ENCODE data around the gene POLR3G. TPM values are rescaled to one million over a fixed set of nuclear protein-coding genes. Genes with fewer than 3 reads are reported as not detected.

The POLR3G gene
- total RNA-seq, 1 donor from 2014 or later = 5.9 TPM

- no peak for DNase-seq (ENCODE audit: low spot score)
- Mint-ChIP-seq H3K4me1 (ENCODE audit: unreplicated experiment) (peaks cover 18% of the 10 kb centered on the region), H3K27ac (ENCODE audit: unreplicated experiment) (no peak overlapping the region), H3K27me3 (ENCODE audit: unreplicated experiment) (no peaks in the 10 kb centered on the region), H3K4me3 (ENCODE audit: unreplicated experiment) (no peak overlapping the region), H3K36me3 (ENCODE audit: low read depth, unreplicated experiment) (no peaks in the 10 kb centered on the region), H3K9me3 (ENCODE audit: unreplicated experiment) (no peaks in the 10 kb centered on the region)
- no peak for TF ChIP-seq CTCF (IDR thresholded peaks at IDR 0.05; ENCODE audit: unreplicated experiment)
Measured at GRCh38 chr5:90560771-90561170, 86.1 kb downstream of the POLR3G start.

GRCh38 chr5:90561766-90562165, 87.1 kb downstream of the POLR3G start:
- Mint-ChIP-seq H3K27me3 (ENCODE audit: unreplicated experiment) (peaks cover 2% of the 10 kb centered on the region), H3K36me3 (ENCODE audit: low read depth, unreplicated experiment) (no peaks in the 10 kb centered on the region), H3K4me1 (ENCODE audit: unreplicated experiment) (peaks cover 12% of the 10 kb centered on the region), H3K4me3 (ENCODE audit: unreplicated experiment) (no peak overlapping the region), H3K27ac (ENCODE audit: unreplicated experiment) (no peak overlapping the region), H3K9me3 (ENCODE audit: unreplicated experiment) (no peaks in the 10 kb centered on the region)
- TF ChIP-seq CTCF (IDR thresholded peaks at IDR 0.05; ENCODE audit: unreplicated experiment) = no peak
- DNase-seq (ENCODE audit: low spot score) = no peak

- no peak for DNase-seq (ENCODE audit: low spot score)
- H3K4me1 Mint-ChIP-seq (ENCODE audit: unreplicated experiment) = peaks cover 9% of the 10 kb centered on the region
- TF ChIP-seq CTCF (IDR thresholded peaks at IDR 0.05; ENCODE audit: unreplicated experiment) = no peak
- H3K9me3 Mint-ChIP-seq (ENCODE audit: unreplicated experiment) = no peaks in the 10 kb centered on the region
- H3K27ac Mint-ChIP-seq (ENCODE audit: unreplicated experiment) = no peak overlapping the region
- H3K27me3 Mint-ChIP-seq (ENCODE audit: unreplicated experiment) = peaks cover 2% of the 10 kb centered on the region
- no peaks in the 10 kb centered on the region for H3K36me3 Mint-ChIP-seq (ENCODE audit: low read depth, unreplicated experiment)
- no peak overlapping the region for H3K4me3 Mint-ChIP-seq (ENCODE audit: unreplicated experiment)
Measured at GRCh38 chr5:90562341-90562740, 87.7 kb downstream of the POLR3G start.

- no peak for TF ChIP-seq CTCF (IDR thresholded peaks at IDR 0.05; ENCODE audit: unreplicated experiment)
- Mint-ChIP-seq H3K27me3 (ENCODE audit: unreplicated experiment) (peaks cover 2% of the 10 kb centered on the region), H3K9me3 (ENCODE audit: unreplicated experiment) (no peaks in the 10 kb centered on the region), H3K36me3 (ENCODE audit: low read depth, unreplicated experiment) (no peaks in the 10 kb centered on the region), H3K4me3 (ENCODE audit: unreplicated experiment) (no peak overlapping the region), H3K4me1 (ENCODE audit: unreplicated experiment) (peaks cover 1% of the 10 kb centered on the region), H3K27ac (ENCODE audit: unreplicated experiment) (no peak overlapping the region)
- no peak for DNase-seq (ENCODE audit: low spot score)
Measured at GRCh38 chr5:90563108-90563507, 88.4 kb downstream of the POLR3G start.

Other genes with a start within 250 kb of the POLR3G start
- gene CETN3, start 65.1 kb upstream of the POLR3G start, total RNA-seq (ENCODE audit: unreplicated experiment) = 20.4 TPM
- 3.8 TPM for gene MBLAC2, start 93 bp upstream of the POLR3G start, total RNA-seq (ENCODE audit: unreplicated experiment)
- gene LYSMD3, start 54.7 kb downstream of the POLR3G start, total RNA-seq (ENCODE audit: unreplicated experiment) = 15.6 TPM
- gene ADGRV1, start 83.9 kb downstream of the POLR3G start, total RNA-seq (ENCODE audit: unreplicated experiment) = 23.1 TPM

Measured in endothelial cell (in vitro differentiated cells).